HG03558 (cell line): ENCODE data around the gene CXCL5.
"Not testable (repeated sequence)": the region's sequence is repeated elsewhere in the genome, so short reads cannot be mapped to it uniquely, and the experiment has no call there.

ENCODE experiments used
- ATAC-seq: cut with Tn5 transposase; IDR thresholded peaks from one replicate; pipeline ENCODE4 v1.9.1; 2021; ENCODE audit warnings: moderate number of reproducible peaks; ENCODE audit not compliant: unreplicated experiment; ENCODE audit errors: extremely low read depth

Gene CXCL5

GRCh38 chr4:74016068-74016467, 17.6 kb upstream of the CXCL5 start:
- no peak for ATAC-seq

GRCh38 chr4:74015126-74015780, 16.8 kb upstream of the CXCL5 start:
- no peak for ATAC-seq

- no peak for ATAC-seq
These were observed 15.9 kb upstream of the CXCL5 start for GRCh38 chr4:74014332-74014731.

- no peak for ATAC-seq
These were observed 14.8 kb upstream of the CXCL5 start for GRCh38 chr4:74013264-74013663.

GRCh38 chr4:74012130-74012529, 13.7 kb upstream of the CXCL5 start:
- no peak for ATAC-seq

- ATAC-seq: no peak
These were observed 10.8 kb upstream of the CXCL5 start for GRCh38 chr4:74009307-74009706.

- ATAC-seq: no peak
These were observed 7.6 kb upstream of the CXCL5 start for GRCh38 chr4:74006009-74006476.

- ATAC-seq: no peak
These were observed 7.1 kb upstream of the CXCL5 start for GRCh38 chr4:74005528-74005927.

GRCh38 chr4:74004668-74005067, 6.2 kb upstream of the CXCL5 start:
- no peak for ATAC-seq

- no peak for ATAC-seq
These were observed 1.8 kb upstream of the CXCL5 start for GRCh38 chr4:74000301-74000700.

- no peak for ATAC-seq
These were observed 6.4 kb downstream of the CXCL5 start for GRCh38 chr4:73992050-73992449.

GRCh38 chr4:73991742-73992000, 6.8 kb downstream of the CXCL5 start:
- no peak for ATAC-seq

- no peak for ATAC-seq
These were observed 7.3 kb downstream of the CXCL5 start for GRCh38 chr4:73990988-73991741.

GRCh38 chr4:73989928-73990327, 8.5 kb downstream of the CXCL5 start:
- ATAC-seq: no peak

GRCh38 chr4:73989031-73989430, 9.4 kb downstream of the CXCL5 start:
- no peak for ATAC-seq

- no peak for ATAC-seq
These were observed 10.4 kb downstream of the CXCL5 start, which contains the start of gene PPBP for GRCh38 chr4:73988061-73988460. TSS of gene PPBP (minus strand) at chr4:73988190. CDS start at chr4:73988103, 87 bp downstream.

GRCh38 chr4:73985528-73985852, 13.0 kb downstream of the CXCL5 start:
- ATAC-seq: no peak

- no peak for ATAC-seq
These were observed 13.5 kb downstream of the CXCL5 start for GRCh38 chr4:73984736-73985527.

GRCh38 chr4:73981175-73981574, 17.3 kb downstream of the CXCL5 start:
- ATAC-seq: not testable (repeated sequence)

- no peak for ATAC-seq
These were observed 19.0 kb downstream of the CXCL5 start for GRCh38 chr4:73979407-73979957.

GRCh38 chr4:73978886-73979285, 19.6 kb downstream of the CXCL5 start:
- no peak for ATAC-seq
